Inflammatory macrophage treated with lipopolysaccharide for 4 hours (primary cell): ENCODE measurements around the gene HECTD2.
"Not testable (repeated sequence)": the region's sequence is repeated elsewhere in the genome, so short reads cannot be mapped to it uniquely, and the experiment has no call there.

ENCODE experiments used
- DNase-seq: peaks from one replicate; pipeline ENCODE4 v3.0.0-alpha.2; 2020

HECTD2 gene

GRCh38 chr10:91539930-91540329 lies 129.8 kb downstream of the HECTD2 start:
- DNase-seq = no peak

GRCh38 chr10:91540733-91541132 lies 130.6 kb downstream of the HECTD2 start:
- DNase-seq = no peak

DNA sequence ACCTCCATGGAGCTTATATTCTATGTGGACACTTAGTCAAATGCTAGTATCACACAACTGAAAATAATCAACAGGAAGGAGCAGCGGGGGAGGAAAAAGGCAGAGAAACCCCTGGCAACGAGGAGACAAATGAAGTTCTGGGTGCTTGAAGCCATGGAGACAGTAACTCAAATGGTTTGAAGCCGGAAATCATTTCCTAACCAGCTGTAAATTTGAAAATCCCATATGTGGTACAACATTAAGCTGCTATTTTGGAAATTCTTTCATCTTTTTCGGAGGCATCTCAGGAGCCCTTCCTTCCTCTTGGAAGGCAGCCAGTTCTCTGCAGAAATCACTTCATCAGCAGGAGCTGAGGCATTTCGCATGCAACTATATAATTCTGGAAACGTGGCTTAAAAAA lies 131.3 kb downstream of the HECTD2 start:
- no peak for DNase-seq

DNA sequence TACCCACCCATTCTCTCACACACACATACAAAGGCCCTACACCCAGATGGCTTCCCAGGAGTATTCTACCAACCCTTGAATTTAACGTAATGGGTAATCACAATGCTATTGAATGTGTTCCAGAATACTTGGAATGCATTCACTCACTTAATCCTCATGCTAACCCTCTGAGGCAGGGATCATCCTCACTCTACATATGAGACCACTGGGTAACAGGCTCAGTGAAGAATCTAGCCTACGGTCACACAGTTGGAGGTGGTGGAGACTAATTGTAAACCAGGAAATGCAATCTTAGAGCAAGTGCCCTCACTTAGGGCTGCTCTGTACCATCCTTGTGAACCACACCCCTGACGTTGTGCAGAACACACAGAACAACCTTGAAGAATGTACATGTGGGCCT lies 135.2 kb downstream of the HECTD2 start:
- DNase-seq = no peak

GRCh38 chr10:91545838-91546237 lies 135.7 kb downstream of the HECTD2 start:
- DNase-seq = no peak

- no peak for DNase-seq
Measured at GRCh38 chr10:91549262-91549661, 139.1 kb downstream of the HECTD2 start.

GRCh38 chr10:91550021-91550420 lies 139.9 kb downstream of the HECTD2 start:
- DNase-seq = no peak

GRCh38 chr10:91551856-91552255 lies 141.7 kb downstream of the HECTD2 start:
- DNase-seq = no peak

GRCh38 chr10:91552274-91553095 lies 142.3 kb downstream of the HECTD2 start:
- no peak for DNase-seq

DNA sequence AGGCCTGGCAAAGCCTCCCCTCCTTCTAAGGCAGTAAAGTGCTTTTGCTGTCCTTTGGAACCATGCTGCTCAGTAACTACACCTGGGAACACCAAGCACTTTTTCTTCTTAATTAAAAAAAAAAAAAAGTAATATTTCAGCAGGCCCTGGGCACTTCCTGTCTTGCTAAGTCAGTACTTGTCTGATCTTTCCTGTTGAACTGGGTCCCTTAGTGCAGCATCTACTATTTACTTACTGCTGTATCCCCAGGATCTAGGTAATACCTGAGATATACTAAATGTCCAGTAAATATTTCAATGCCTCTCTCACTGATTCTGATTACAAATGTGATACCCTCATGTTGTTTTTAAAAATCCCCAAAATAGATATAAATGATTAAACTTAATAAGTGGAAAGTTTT lies 145.3 kb downstream of the HECTD2 start:
- DNase-seq = no peak

DNA sequence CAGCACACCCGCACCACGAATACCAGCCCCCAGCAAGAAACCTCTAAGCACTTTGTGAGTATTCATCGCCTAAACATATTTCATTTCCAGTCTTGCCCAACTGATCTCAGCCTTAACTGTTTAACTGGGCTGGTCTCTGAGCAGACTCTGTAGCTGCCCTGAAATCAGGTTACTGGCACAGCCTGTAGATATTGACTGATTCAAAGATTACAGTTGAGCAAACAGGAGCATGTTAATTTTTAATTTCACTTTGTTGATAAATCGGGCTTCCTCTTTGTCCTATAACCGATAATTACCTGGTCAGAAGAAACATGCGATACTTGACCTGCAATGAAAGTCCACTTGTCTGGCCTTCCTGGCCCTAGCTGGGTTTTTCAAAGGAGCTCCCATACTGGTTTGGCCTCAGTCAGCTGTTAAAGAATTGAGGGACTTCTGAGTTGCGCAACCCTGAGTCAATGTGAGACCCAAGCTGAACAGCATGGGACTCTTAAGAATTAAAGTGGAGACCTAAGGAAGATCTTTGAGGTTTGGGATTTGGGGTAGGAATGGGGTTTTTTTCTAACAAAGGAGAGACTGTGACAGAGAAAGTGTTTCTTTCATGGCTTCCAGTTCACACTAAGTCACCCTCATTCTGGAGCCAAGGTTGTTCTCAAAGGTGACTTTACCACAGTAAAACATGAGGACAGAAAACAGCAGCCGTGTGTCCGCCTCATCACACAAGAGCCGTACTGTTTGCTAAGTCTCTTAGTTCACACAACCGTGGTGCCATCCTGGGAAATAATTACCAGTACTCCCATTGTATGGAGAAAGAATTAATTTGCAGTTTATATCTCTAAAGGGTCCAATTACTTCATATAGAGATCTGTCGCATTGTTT lies 146.8 kb downstream of the HECTD2 start:
- no peak for DNase-seq

- DNase-seq = no peak
Measured at GRCh38 chr10:91557651-91558111, 147.5 kb downstream of the HECTD2 start.

GRCh38 chr10:91558473-91558872 lies 148.3 kb downstream of the HECTD2 start:
- no peak for DNase-seq

DNA sequence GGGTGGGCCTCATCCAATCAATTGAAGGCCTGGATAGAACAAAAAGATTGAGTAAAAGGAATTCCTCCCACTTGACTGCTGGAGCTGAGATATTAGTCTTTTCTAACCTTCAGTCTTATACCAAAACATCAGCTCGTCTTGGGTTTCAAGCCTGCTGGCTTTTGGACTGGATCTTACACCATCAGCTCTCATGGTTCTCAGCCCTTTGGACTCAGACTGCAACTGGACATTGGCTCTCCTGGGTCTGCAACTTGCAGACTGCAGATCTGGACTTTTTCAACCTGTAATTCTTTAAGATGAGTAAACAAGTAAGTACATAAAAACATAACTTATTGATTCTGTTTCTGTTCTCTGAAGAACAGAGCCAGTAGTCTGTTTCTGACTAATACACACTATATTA lies 149.0 kb downstream of the HECTD2 start:
- no peak for DNase-seq

- no peak for DNase-seq
Measured at GRCh38 chr10:91559750-91560149, 149.6 kb downstream of the HECTD2 start.

- DNase-seq = not testable (repeated sequence)
Measured at GRCh38 chr10:91560827-91561226, 150.7 kb downstream of the HECTD2 start.

GRCh38 chr10:91562839-91563581 lies 152.9 kb downstream of the HECTD2 start:
- no peak for DNase-seq

GRCh38 chr10:91564026-91564425 lies 153.9 kb downstream of the HECTD2 start:
- no peak for DNase-seq
